ENCODE data around the gene TLK1.

Gene TLK1

DNA sequence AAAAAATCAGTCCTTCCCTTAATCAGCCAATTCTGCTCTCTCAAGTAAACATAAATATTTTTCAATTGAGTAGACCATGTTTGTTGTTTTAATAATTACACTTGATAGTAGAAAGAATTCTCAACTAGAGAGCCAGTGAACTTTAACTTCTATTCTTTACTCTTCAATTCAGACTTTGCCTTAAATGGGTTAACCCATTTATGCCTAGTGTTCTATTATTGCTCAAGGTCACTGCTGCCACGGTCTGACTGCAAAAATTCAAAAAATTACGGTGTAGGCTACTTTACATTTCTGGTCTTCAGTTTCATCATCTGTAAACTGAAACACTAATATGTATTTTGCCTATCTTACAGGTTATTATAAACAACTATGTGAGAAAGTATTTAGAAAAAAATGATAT is 103.1 kb downstream of the TLK1 start:
- Histone ChIP-seq H3K27ac (no peak overlapping the region), H2AFZ (no peak overlapping the region), H3K79me2 (no peaks in the 10 kb centered on the region), H3K9me3 (ENCODE audit: control insufficient read depth, low read length) (no peaks in the 10 kb centered on the region), H3K9ac (no peak overlapping the region), H3K36me3 (ENCODE audit: control insufficient read depth, insufficient read depth, low read length) (no peaks in the 10 kb centered on the region), H3K4me1 (no peaks in the 10 kb centered on the region), H3K4me3 (ENCODE audit: low read depth, low read length) (no peak overlapping the region), H3K27me3 (ENCODE audit: control insufficient read depth, insufficient read depth, low read length) (no peaks in the 10 kb centered on the region), H3K4me2 (ENCODE audit: low read length) (no peak overlapping the region)
- TF ChIP-seq, protein P1, sequence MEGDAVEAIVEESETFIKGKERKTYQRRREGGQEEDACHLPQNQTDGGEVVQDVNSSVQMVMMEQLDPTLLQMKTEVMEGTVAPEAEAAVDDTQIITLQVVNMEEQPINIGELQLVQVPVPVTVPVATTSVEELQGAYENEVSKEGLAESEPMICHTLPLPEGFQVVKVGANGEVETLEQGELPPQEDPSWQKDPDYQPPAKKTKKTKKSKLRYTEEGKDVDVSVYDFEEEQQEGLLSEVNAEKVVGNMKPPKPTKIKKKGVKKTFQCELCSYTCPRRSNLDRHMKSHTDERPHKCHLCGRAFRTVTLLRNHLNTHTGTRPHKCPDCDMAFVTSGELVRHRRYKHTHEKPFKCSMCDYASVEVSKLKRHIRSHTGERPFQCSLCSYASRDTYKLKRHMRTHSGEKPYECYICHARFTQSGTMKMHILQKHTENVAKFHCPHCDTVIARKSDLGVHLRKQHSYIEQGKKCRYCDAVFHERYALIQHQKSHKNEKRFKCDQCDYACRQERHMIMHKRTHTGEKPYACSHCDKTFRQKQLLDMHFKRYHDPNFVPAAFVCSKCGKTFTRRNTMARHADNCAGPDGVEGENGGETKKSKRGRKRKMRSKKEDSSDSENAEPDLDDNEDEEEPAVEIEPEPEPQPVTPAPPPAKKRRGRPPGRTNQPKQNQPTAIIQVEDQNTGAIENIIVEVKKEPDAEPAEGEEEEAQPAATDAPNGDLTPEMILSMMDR (IDR thresholded peaks at IDR 0.05), result no peak

DNA sequence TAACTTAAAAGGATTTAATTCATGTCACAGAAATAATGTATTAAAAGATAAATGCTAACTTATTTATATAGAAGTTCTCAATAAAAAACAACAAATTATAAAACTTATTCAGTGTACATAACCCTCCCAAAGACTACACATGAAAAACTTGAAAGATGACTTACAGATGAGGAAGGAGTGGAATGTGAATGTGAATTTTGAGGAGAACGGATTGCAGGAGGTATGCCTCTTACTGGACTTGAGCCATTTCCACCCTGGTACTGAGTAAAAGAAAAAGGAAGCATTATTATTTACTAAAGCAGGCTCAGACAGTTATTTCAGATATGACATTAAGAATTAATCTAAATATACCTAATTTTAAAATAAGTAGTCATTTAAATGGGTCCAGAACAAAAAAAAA is 104.4 kb downstream of the TLK1 start:
- Histone ChIP-seq H3K79me2 (no peaks in the 10 kb centered on the region), H3K9ac (no peak overlapping the region), H3K27ac (no peak overlapping the region), H3K27me3 (ENCODE audit: control insufficient read depth, insufficient read depth, low read length) (no peaks in the 10 kb centered on the region), H3K4me3 (ENCODE audit: low read depth, low read length) (no peak overlapping the region), H2AFZ (no peak overlapping the region), H3K36me3 (ENCODE audit: control insufficient read depth, insufficient read depth, low read length) (no peaks in the 10 kb centered on the region), H3K4me1 (no peaks in the 10 kb centered on the region), H3K9me3 (ENCODE audit: control insufficient read depth, low read length) (no peaks in the 10 kb centered on the region), H3K4me2 (ENCODE audit: low read length) (no peak overlapping the region)
- TF ChIP-seq, protein P1 (IDR thresholded peaks at IDR 0.05), result no peak

- H3K4me2 ChIP-seq (ENCODE audit: low read length), result no peak overlapping the region
Observed at GRCh38 chr2:171049691-171050090, 111.0 kb downstream of the TLK1 start.

GRCh38 chr2:171046048-171046560 is 114.6 kb downstream of the TLK1 start:
- Histone ChIP-seq H3K9me3 (ENCODE audit: control insufficient read depth, low read length) (no peaks in the 10 kb centered on the region), H3K9ac (no peak overlapping the region), H3K27ac (no peak overlapping the region), H3K4me1 (no peaks in the 10 kb centered on the region), H3K79me2 (no peaks in the 10 kb centered on the region), H3K4me3 (ENCODE audit: low read depth, low read length) (no peak overlapping the region), H3K36me3 (ENCODE audit: control insufficient read depth, insufficient read depth, low read length) (no peaks in the 10 kb centered on the region), H3K27me3 (ENCODE audit: control insufficient read depth, insufficient read depth, low read length) (no peaks in the 10 kb centered on the region), H2AFZ (no peak overlapping the region), H3K4me2 (ENCODE audit: low read length) (no peak overlapping the region)
- TF ChIP-seq, protein P1 (IDR thresholded peaks at IDR 0.05), result no peak

More at GRCh38 chr2:171049691-171050090, 111.0 kb downstream of the TLK1 start:
- H3K4me3 ChIP-seq (ENCODE audit: low read depth, low read length), result no peak overlapping the region
- no peaks in the 10 kb centered on the region for H3K79me2 ChIP-seq
- H3K27ac ChIP-seq, result no peak overlapping the region
- H3K4me1 ChIP-seq, result no peaks in the 10 kb centered on the region
- H3K9ac ChIP-seq, result no peak overlapping the region
- H3K36me3 ChIP-seq (ENCODE audit: control insufficient read depth, insufficient read depth, low read length), result no peaks in the 10 kb centered on the region
- H3K9me3 ChIP-seq (ENCODE audit: control insufficient read depth, low read length), result no peaks in the 10 kb centered on the region
- no peaks in the 10 kb centered on the region for H3K27me3 ChIP-seq (ENCODE audit: control insufficient read depth, insufficient read depth, low read length)
- no peak overlapping the region for H2AFZ ChIP-seq
- TF ChIP-seq, protein P1 (IDR thresholded peaks at IDR 0.05), result no peak

- H3K79me2 ChIP-seq, result no peaks in the 10 kb centered on the region
Observed at GRCh38 chr2:171044416-171044815, 116.3 kb downstream of the TLK1 start.

More at GRCh38 chr2:171044416-171044815, 116.3 kb downstream of the TLK1 start:
- no peaks in the 10 kb centered on the region for H3K27me3 ChIP-seq (ENCODE audit: control insufficient read depth, insufficient read depth, low read length)
- no peak overlapping the region for H2AFZ ChIP-seq
- H3K27ac ChIP-seq, result no peak overlapping the region
- no peak overlapping the region for H3K9ac ChIP-seq
- H3K4me2 ChIP-seq (ENCODE audit: low read length), result no peak overlapping the region
- H3K4me3 ChIP-seq (ENCODE audit: low read depth, low read length), result no peak overlapping the region
- TF ChIP-seq, protein P1 (IDR thresholded peaks at IDR 0.05), result no peak
- H3K36me3 ChIP-seq (ENCODE audit: control insufficient read depth, insufficient read depth, low read length), result no peaks in the 10 kb centered on the region
- H3K9me3 ChIP-seq (ENCODE audit: control insufficient read depth, low read length), result no peaks in the 10 kb centered on the region
- no peaks in the 10 kb centered on the region for H3K4me1 ChIP-seq
